OCI-LY7 (cell line): ENCODE results near the gene TPCN2.

Experiments
- EZH2phosphoT487 ChIP-seq: fragments of 200-600 bp; sonication (generic); IDR thresholded peaks from 2 replicates; pipeline ENCODE4 v1.6.1; 2018; ENCODE audit warnings: low read depth, borderline replicate concordance, mild to moderate bottlenecking, mixed run types, antibody characterized with exemption, low read length, moderate library complexity, mixed read lengths
- TF ChIP-seq, protein P1 (sequence below): fragments of 200-600 bp; sonication (generic); conservative IDR thresholded peaks from 2 replicates; pipeline ENCODE4 v1.5.1; 2014; ENCODE audit warnings: mild to moderate bottlenecking, antibody characterized with exemption, low read length, moderate library complexity, mixed read lengths

DNA sequence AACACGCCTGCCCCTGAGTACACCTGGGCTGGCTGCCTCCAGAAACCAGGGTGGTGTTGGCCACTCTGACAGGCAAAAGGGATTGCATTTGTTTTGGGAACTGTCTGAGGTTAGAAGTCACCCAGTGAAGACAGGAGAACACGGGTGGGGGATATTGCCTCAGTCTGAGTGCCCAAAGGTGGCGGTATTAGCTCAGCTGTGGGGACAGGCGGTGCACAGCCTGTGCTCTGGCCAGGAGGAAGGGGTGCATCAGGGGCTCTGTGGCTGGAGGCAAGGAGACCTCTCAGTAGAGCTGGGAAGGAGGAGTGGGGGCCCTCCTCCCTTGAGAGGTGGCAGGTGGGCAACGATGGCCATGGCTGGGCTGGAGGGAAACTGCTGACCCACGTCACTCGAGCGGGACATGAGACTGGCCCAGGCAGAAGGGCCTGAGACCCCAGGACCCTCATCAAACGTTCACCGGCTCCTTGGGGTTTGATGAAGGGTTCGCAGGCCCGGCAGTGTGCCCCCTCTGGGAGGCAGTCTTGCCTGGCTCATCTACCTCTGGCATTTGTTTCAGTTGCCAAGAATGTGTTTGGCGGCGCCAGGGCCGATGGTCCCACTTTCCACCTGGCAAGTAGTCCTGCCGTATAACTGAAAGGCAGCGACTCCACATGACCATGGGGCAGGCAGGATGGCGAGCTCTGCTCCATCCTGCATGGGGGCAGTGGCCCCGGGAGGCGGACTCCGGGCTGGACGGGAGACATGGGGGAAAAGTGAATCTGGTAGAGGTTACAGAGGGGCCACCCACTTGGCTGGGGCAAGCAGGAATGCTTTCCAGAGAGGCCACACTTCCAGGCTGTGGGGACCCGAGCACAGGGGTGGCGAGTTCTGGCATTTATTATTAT lies 54.2 kb downstream of the TPCN2 start:
- TF ChIP-seq, protein P1, sequence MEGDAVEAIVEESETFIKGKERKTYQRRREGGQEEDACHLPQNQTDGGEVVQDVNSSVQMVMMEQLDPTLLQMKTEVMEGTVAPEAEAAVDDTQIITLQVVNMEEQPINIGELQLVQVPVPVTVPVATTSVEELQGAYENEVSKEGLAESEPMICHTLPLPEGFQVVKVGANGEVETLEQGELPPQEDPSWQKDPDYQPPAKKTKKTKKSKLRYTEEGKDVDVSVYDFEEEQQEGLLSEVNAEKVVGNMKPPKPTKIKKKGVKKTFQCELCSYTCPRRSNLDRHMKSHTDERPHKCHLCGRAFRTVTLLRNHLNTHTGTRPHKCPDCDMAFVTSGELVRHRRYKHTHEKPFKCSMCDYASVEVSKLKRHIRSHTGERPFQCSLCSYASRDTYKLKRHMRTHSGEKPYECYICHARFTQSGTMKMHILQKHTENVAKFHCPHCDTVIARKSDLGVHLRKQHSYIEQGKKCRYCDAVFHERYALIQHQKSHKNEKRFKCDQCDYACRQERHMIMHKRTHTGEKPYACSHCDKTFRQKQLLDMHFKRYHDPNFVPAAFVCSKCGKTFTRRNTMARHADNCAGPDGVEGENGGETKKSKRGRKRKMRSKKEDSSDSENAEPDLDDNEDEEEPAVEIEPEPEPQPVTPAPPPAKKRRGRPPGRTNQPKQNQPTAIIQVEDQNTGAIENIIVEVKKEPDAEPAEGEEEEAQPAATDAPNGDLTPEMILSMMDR = no peak; the same call in 1 of the 2 replicates
- no peak for TF ChIP-seq EZH2phosphoT487
